HG03108 (cell line): ENCODE measurements around the gene SMAP1.
A peak's percentile ranks its signal among the peaks of the same experiment; 100 is the strongest.

Experiments
- ATAC-seq: cut with Tn5 transposase; IDR thresholded peaks from one replicate; pipeline ENCODE4 v1.9.1; 2021; ENCODE audit warnings: moderate library complexity; ENCODE audit not compliant: unreplicated experiment

Gene SMAP1

GRCh38 chr6:70667711-70668498 lies at the start of gene SMAP1:
Gene SMAP1, plus strand, starts transcription at chr6:70667883. Its CDS starts 141 bp downstream, at chr6:70668024.
- ATAC-seq, result peak; percentile 92

- ATAC-seq, result no peak
Measured at GRCh38 chr6:70620746-70621145, 46.9 kb upstream of the SMAP1 start.

- no peak for ATAC-seq
Measured at GRCh38 chr6:70622461-70622860, 45.2 kb upstream of the SMAP1 start.

- no peak for ATAC-seq
Measured at GRCh38 chr6:70625436-70625835, 42.2 kb upstream of the SMAP1 start.

GRCh38 chr6:70627500-70628254 lies 40.0 kb upstream of the SMAP1 start:
- ATAC-seq, result no peak

GRCh38 chr6:70629929-70630328 lies 37.8 kb upstream of the SMAP1 start:
- no peak for ATAC-seq

GRCh38 chr6:70633870-70634269 lies 33.8 kb upstream of the SMAP1 start:
- no peak for ATAC-seq

GRCh38 chr6:70636596-70636995 lies 31.1 kb upstream of the SMAP1 start:
- ATAC-seq, result no peak

GRCh38 chr6:70638468-70638867 lies 29.2 kb upstream of the SMAP1 start:
- no peak for ATAC-seq

GRCh38 chr6:70651326-70651905 lies 16.3 kb upstream of the SMAP1 start:
- ATAC-seq, result no peak

- no peak for ATAC-seq
Measured at GRCh38 chr6:70652216-70652615, 15.5 kb upstream of the SMAP1 start.

GRCh38 chr6:70657706-70658105 lies 10.0 kb upstream of the SMAP1 start:
- no peak for ATAC-seq

GRCh38 chr6:70663881-70664466 lies 3.7 kb upstream of the SMAP1 start:
- no peak for ATAC-seq

GRCh38 chr6:70666706-70667105 lies 977 bp upstream of the SMAP1 start:
- ATAC-seq, result no peak

- ATAC-seq, result no peak
Measured at GRCh38 chr6:70667256-70667710, 400 bp upstream of the SMAP1 start.

GRCh38 chr6:70668499-70668812 lies 773 bp downstream of the SMAP1 start:
- ATAC-seq, result peak; percentile 30

GRCh38 chr6:70669133-70669532 lies 1.4 kb downstream of the SMAP1 start:
- no peak for ATAC-seq

GRCh38 chr6:70672549-70672948 lies 4.9 kb downstream of the SMAP1 start:
- ATAC-seq, result no peak

- ATAC-seq, result no peak
Measured at GRCh38 chr6:70673054-70673453, 5.4 kb downstream of the SMAP1 start.

- no peak for ATAC-seq
Measured at GRCh38 chr6:70673601-70674000, 5.9 kb downstream of the SMAP1 start.

GRCh38 chr6:70675822-70676221 lies 8.1 kb downstream of the SMAP1 start:
- ATAC-seq, result no peak

GRCh38 chr6:70676821-70677220 lies 9.1 kb downstream of the SMAP1 start:
- no peak for ATAC-seq
